ENCODE measurements around the gene THADA.

THADA gene

GRCh38 chr2:43269074-43269572, 326.7 kb downstream of the THADA start:
- no peak overlapping the region for H2AFZ ChIP-seq (ENCODE audit: low read depth, low read length)
- H3K27ac ChIP-seq (ENCODE audit: low read length), result no peak overlapping the region
- no peak for ATAC-seq (ENCODE audit: insufficient read depth, low read depth)
- H3K9ac ChIP-seq (ENCODE audit: low read depth, low read length), result no peak overlapping the region
- no peak overlapping the region for H3K4me2 ChIP-seq (ENCODE audit: insufficient read depth, low read length)
- H3K27me3 ChIP-seq (ENCODE audit: insufficient read depth, low read length, poor library complexity), result no peaks in the 10 kb centered on the region
- H3K9me3 ChIP-seq (ENCODE audit: insufficient read depth, low read length, severe bottlenecking), result no peaks in the 10 kb centered on the region
- no peaks in the 10 kb centered on the region for H3K79me2 ChIP-seq (ENCODE audit: insufficient read depth, low read length)
- H3K4me1 ChIP-seq (ENCODE audit: insufficient read depth, low read length), result no peaks in the 10 kb centered on the region
- H3K36me3 ChIP-seq (ENCODE audit: insufficient read depth, low read length), result peaks cover 13% of the 10 kb centered on the region; the same call in 1 of the 2 replicates
- DNase-seq, result no peak
- TF ChIP-seq EZH2 (IDR thresholded peaks at IDR 0.05; ENCODE audit: borderline replicate concordance, low read depth, low read length, severe bottlenecking) (no peak), CTCF (IDR thresholded peaks at IDR 0.05; ENCODE audit: borderline replicate concordance, extremely low read depth, low read length, poor library complexity, severe bottlenecking) (no peak)
- no peak overlapping the region for H3K4me3 ChIP-seq (ENCODE audit: low read depth in 1 of 2, low read length in 2 of 2)
- no peaks in the 10 kb centered on the region for H4K20me1 ChIP-seq (ENCODE audit: insufficient read depth, low read length)

GRCh38 chr2:43268066-43268953, 327.5 kb downstream of the THADA start:
- Histone ChIP-seq H3K9me3 (ENCODE audit: insufficient read depth, low read length, severe bottlenecking) (no peaks in the 10 kb centered on the region), H3K9ac (ENCODE audit: low read depth, low read length) (no peak overlapping the region), H3K36me3 (ENCODE audit: insufficient read depth, low read length) (peaks cover 14% of the 10 kb centered on the region; the same call in 1 of the 2 replicates), H3K4me1 (ENCODE audit: insufficient read depth, low read length) (no peaks in the 10 kb centered on the region), H3K27ac (ENCODE audit: low read length) (no peak overlapping the region), H3K4me3 (ENCODE audit: low read depth in 1 of 2, low read length in 2 of 2) (no peak overlapping the region), H3K79me2 (ENCODE audit: insufficient read depth, low read length) (no peaks in the 10 kb centered on the region), H3K4me2 (ENCODE audit: insufficient read depth, low read length) (no peak overlapping the region), H3K27me3 (ENCODE audit: insufficient read depth, low read length, poor library complexity) (no peaks in the 10 kb centered on the region), H2AFZ (ENCODE audit: low read depth, low read length) (no peak overlapping the region), H4K20me1 (ENCODE audit: insufficient read depth, low read length) (no peaks in the 10 kb centered on the region)
- TF ChIP-seq CTCF (IDR thresholded peaks at IDR 0.05; ENCODE audit: borderline replicate concordance, extremely low read depth, low read length, poor library complexity, severe bottlenecking) (no peak), EZH2 (IDR thresholded peaks at IDR 0.05; ENCODE audit: borderline replicate concordance, low read depth, low read length, severe bottlenecking) (no peak)
- ATAC-seq (ENCODE audit: insufficient read depth, low read depth) (no peak), DNase-seq (no peak)

- Histone ChIP-seq H3K9me3 (ENCODE audit: insufficient read depth, low read length, severe bottlenecking) (no peaks in the 10 kb centered on the region), H3K27ac (ENCODE audit: low read length) (no peak overlapping the region), H3K4me1 (ENCODE audit: insufficient read depth, low read length) (no peaks in the 10 kb centered on the region), H3K79me2 (ENCODE audit: insufficient read depth, low read length) (no peaks in the 10 kb centered on the region), H2AFZ (ENCODE audit: low read depth, low read length) (no peak overlapping the region), H3K36me3 (ENCODE audit: insufficient read depth, low read length) (peaks cover 18% of the 10 kb centered on the region; the same call in 1 of the 2 replicates), H3K27me3 (ENCODE audit: insufficient read depth, low read length, poor library complexity) (no peaks in the 10 kb centered on the region), H4K20me1 (ENCODE audit: insufficient read depth, low read length) (no peaks in the 10 kb centered on the region), H3K9ac (ENCODE audit: low read depth, low read length) (no peak overlapping the region), H3K4me3 (ENCODE audit: low read depth in 1 of 2, low read length in 2 of 2) (no peak overlapping the region), H3K4me2 (ENCODE audit: insufficient read depth, low read length) (no peak overlapping the region)
- no peak for DNase-seq
- TF ChIP-seq EZH2 (IDR thresholded peaks at IDR 0.05; ENCODE audit: borderline replicate concordance, low read depth, low read length, severe bottlenecking), result no peak
- TF ChIP-seq CTCF (IDR thresholded peaks at IDR 0.05; ENCODE audit: borderline replicate concordance, extremely low read depth, low read length, poor library complexity, severe bottlenecking), result no peak
- ATAC-seq (ENCODE audit: insufficient read depth, low read depth), result no peak
Measured at GRCh38 chr2:43267381-43267780, 328.5 kb downstream of the THADA start.
